GM19372 (cell line): Measurements from ENCODE around the gene SLC22A23.

ENCODE experiments used
- ATAC-seq: cut with Tn5 transposase; IDR thresholded peaks from one replicate; pipeline ENCODE4 v1.9.1; 2021; ENCODE audit warnings: mild to moderate bottlenecking, low read depth, moderate library complexity; ENCODE audit not compliant: unreplicated experiment

Gene SLC22A23

DNA sequence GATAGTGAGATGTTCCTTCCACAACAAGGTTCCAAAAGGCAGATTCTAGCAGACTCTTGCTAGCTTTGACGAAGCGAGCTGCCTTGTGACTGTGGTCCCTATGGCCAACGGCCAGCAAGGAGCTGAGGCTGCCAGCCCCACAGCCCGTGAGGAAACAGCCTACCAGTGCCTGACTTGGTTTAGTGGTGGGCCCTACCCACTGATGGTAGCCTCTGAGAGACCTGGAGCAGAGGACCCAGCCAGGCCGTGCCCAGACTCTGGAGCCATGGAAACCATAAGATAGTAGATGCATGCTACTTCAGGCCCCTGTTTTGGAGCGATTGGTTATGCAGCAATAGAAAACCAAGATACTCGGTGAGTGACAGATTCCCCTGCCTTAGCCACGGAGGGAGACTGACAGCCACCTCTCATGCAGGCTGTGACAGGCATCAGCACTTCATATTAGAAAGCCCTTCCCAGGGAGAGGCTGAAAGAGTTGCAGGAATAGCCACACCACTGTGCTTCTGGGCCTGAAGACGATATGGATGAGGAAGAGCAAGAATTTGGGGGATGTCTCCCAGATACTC lies 178.9 kb downstream of the SLC22A23 start:
- ATAC-seq = no peak

DNA sequence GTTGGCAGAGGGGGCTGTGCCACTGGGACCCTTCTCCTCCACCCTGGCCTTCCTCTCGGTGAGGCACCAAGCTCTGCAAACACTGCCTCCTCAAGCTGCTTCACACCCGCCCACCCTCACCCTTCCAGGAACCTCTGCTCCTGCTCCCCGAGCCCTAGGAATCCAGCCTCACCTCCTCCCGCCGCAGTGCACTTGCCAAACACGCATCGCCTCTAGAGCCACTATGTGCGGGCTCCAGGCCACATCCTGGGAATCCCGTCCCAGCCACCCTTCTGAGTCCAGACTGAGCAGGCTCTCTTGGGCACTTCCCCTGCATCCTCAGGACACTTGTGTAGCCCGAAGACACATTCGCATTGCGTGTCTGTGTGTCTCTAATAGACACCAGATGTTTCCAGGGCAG lies 179.6 kb downstream of the SLC22A23 start:
- ATAC-seq = no peak

DNA sequence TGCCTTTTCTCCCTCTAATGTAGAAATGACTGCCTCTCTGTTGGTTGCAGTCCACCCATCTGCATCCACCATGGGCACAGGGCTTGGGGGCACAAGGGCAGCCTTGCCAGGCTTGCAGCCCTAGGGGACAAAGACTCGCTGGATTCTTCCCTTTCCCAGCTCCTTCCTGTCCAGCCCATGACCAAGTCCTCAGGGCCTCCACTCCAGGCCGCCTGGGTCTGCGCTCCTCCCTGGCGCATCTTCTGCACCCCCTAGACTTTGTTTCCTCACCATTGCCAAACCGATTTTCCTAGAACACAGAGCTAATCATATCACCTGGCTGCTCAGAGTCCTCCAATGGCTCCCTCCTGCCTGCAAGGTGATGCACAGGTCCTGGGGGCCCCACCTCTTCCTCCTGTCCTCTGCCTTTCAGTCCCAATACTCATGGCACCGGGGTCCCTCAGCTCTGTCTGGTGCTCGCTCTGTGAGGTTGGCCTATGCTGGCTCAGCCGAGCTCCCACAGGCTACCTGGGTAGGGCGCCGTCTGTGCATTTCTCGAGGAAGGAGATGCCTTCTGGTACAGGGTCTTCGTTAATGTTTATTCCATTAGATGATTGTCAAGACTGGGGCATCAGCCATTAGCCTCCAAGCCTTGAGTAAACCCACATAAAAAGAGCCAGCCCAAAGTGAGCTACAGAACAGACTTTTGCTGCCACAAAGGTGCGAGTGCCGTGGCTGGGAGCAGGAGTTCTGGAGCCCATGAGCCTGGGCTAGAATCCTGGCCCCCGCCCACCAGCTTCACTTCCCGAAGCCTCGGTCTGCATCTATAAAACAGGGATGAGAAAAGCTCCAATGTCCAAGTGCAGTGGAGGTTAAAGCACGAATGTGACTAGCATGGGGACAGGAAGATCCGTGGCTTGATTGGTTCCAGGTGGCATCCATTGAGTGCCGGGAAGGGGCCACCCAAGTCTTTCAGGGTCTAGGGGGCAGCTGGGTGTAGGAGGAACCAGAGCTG lies 180.4 kb downstream of the SLC22A23 start:
- ATAC-seq = no peak

DNA sequence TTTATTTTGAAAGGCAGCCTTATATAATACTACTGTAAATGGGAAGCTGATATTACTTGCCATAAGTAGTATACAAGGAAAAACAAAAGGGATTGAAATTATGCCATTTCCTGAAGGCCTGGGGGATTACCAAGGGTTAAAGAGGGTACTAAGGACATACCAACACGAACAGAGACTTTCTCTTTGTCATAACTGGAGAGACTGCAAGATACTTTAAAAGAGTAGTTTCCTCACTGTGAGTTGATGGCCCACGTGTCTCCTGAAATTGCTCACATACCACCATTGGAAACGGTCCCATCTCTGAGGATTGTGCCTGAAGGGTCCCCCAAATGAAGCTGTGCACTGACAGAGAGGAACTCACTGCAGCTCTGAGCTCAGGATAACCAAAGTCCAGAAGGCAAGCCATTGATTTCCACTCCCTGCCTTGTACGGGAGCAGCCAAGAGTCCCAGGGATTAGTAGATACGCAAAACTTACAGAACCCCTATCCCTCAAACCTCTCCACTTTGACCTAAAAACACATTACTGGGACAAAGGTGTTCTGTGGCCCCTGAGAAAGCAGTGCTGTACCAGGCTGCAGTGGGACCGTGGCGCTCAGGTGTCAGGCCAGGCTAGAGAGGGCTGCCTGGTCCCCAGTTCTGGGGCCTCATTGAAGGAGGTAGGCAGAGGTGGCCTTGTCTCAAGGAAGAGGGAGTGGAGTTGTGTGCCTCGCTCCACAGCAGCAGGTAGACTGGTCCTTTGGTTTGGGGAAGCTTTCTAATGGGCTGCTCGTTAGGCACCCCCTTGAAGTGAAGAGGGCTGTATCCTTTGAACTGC lies 182.9 kb downstream of the SLC22A23 start:
- no peak for ATAC-seq

DNA sequence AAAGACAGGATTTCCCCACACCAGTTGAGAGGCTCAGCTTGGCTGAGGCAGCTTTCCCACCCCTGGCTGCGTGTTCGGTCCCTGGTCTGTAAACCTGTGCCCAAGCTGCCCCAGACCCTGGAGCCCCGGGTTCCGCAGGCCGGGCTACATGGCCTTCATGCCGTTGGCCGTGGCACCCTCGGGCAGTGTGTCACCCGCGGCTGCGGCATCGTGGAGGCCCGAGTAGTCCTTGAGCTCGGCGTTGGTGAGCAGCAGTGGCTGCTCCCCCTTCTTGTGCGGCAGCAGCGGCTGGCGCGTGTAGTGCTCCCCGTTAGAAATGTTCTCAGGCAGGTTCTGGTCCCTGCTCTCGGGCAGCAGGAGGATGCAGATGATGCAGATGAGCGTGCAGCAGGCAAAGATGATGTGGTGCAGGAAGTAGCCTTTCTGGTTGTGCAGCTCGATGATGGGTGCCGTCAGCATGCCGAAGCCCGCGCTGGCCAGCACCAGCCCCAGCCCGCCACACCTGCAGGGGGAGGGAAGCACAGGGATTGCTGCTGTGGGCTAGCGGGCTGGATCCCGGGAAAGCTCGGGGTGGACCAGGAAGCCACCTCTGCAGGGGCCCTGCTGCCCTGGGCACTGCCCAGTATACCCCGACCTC lies 183.8 kb downstream of the SLC22A23 start:
- no peak for ATAC-seq

DNA sequence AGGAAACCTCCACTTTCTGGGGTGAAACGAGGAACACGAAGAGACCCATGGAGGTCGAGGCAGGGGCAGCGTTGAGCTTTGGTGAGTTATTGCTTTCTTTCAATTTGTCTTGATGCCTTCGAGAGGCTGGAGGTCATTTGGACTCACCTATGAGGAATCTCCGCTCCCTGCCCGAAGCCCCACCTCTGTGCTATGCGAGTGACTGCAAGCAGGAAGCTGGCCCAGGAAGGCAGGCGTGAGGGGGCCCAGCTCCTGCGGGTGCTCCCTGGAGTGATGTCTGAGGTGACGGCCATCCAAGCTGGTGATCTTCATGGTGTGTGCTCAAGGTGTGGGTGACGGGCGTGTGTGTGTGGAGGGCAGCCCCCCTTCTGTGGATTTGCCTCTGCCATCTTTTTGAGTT lies 185.1 kb downstream of the SLC22A23 start:
- no peak for ATAC-seq

DNA sequence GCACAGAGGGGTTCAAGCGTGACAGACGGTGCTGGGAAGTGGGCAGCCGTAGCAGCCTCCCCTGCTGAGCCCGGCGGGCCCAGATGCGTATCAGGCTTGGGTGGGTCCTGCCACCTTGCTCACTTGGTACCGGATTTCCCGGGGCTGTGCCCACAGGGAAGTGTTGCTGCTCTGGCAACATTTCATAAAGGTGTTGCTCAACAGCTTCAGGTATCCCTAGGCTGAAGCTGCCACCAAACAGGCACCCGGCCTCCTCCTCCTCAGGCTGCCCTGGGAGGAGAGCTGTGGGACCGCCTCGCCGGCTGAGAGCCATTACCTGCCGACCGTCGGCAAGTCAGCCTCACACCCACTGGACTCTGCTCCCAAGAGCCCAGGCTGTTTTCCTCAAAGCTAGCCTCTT lies 186.6 kb downstream of the SLC22A23 start:
- ATAC-seq = no peak

DNA sequence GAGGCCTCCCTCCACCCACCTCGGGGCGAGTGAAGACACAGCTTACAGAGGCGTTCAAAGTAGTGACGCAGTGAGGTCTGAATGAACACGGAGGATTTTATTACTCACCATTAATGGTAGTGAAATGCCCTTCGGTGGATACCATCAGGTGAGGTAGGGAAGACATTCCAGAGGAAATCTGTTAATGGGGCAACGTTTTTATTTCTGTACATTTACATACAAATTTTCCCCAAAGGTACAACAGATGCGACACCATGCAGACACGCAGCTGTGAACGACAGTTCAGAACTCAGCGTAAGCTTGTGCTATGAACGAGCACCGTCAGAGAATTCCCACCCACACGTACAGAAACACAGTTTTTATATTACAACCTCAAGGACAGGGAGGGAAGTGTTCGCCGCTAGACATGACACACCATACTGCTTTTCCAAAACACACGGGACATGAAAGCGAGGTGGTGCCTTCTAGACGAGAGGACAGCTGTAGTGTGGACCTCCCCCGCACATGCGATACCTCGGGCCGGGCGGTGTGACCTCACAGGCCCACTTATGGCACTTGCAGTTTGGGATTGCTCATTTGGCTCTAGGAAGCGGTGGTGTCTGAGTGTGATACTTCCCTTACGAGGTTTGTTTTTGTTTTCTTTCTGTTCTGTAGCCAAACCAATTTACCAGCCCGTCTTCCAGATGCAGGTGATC lies 187.4 kb downstream of the SLC22A23 start:
- ATAC-seq = no peak

DNA sequence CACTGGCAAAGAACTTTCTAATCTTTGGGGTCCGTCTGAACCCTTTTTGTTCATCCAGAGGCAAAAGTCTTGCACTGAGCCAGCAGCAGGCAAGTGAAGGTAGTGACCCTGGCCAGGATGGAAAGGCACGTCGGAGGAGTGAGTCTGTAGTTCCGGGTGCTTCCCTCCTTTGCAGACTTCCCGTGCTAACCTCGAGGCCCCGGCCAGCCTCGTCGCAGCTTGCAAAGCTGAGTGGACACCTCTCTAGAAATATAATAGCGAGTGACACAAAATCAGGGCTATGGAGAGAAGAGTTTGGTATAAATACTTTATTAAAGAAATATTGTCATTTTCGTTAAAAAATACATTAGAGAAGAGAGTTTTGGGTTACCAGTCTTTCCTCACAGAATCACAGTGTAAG lies 188.2 kb downstream of the SLC22A23 start:
- no peak for ATAC-seq

DNA sequence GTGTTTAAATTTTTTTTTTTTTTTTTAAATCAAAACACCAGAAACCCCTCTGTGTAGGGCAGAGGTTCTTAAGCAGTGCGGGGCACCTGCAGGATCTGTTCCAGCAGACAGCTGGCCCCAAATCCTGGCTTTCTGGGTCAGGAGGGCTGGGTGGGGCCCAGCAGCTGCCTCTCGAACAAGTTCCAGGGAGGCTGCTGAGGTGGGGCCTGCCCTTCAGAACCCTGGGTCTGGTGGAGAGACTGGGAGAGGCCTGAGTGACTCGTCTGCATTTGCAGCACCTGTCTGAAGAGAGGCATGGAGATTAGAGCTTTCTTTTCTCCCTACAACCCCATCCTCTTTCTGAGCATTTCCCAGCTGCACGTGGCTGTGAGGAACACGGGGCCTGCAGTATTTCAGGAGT lies 189.7 kb downstream of the SLC22A23 start:
- no peak for ATAC-seq

DNA sequence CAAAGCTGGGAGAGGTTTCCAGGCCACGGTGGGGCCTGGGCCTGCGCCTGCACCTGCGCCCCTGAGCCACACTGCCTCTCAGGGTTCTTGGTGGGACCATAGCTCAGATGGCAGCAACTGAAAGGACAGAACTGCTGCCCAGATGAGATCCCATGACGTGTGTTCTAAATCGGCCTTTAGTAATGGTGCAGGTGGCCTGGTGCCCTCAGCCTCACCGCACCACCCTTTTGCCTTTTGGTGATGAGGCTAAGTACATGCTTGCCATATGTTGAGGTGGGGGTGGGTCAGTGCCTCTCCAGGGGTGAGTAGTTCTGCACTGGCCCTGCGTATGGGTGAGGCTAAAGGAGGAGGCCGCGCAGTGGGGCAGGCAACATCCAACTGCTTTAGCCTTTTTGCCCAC lies 190.7 kb downstream of the SLC22A23 start:
- ATAC-seq = no peak

DNA sequence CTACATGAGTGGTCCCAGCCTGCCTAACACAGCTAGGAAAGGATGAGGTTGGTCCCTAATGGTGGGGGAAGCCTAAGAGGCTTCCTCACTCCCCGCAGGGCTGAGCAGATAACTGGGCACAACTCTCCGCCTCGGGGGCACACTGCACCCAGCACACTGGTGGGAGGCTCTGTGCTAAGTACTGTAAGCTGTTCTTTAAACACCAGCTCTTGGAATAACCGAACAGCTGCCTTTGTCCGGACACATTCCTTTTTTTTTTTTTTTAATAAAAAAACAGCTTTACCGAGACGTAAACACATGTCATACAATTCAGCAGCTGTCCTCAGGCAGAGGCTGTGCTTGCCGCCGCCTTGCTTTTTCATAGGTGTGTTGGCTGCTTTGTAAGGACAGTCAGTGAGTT lies 191.2 kb downstream of the SLC22A23 start:
- no peak for ATAC-seq

DNA sequence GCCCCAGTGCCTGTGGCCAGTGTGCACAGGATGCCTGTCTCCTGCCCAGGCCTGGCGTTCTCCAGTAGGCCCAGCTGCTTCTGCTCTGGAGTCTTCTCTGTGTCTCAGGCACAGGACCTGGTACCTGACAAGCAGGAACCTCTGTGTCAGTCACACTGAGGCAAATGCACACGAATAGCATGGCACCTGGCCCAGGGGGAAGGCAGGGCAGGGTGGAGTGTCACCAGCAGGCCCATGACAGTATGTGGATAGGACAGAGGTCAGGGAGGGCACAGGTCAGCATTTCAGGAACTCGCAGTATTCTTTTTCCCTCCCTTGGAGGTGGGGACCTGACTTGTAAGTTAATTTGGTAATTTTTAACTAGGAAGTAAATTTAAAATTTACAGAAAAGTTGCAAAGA lies 192.5 kb downstream of the SLC22A23 start:
- no peak for ATAC-seq

DNA sequence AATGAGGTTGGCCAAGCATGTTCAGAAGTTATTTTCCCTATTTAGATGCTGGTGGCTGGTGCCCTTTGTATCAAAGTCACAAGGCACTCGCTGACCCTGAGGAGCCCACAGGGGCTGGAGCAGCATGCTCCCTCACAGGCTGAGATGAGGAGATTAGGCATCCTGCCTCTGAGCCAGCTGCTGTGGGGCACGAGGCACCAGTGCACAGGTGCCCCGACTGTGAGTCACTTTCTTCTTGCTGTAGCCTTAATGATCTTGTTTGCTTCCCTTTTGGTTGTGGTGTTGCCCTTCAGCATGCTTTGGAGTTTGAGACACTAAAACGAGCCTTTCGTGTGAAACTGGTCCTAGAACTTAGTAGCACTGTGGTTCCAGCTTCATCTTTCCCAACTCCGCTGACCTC lies 193.8 kb downstream of the SLC22A23 start:
- no peak for ATAC-seq

DNA sequence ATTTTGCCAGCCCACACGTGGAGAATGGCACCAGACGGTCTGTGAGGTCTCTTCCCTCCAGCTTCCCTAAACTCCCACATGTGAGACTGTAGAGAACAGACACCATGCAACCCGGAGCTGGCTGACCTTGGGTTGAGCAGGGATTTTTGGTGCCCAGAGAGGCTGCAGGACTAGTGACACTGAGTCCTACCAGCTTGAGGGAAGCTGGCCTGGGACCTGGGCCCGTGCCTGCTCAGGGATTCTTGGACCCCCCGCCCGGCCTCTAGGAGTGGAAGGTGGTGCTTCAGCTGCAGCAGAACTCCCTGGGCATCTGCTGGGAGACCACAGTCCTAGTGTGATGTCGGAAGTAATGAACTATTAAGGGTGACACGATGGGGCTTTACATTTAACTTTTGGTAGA lies 194.9 kb downstream of the SLC22A23 start:
- no peak for ATAC-seq

DNA sequence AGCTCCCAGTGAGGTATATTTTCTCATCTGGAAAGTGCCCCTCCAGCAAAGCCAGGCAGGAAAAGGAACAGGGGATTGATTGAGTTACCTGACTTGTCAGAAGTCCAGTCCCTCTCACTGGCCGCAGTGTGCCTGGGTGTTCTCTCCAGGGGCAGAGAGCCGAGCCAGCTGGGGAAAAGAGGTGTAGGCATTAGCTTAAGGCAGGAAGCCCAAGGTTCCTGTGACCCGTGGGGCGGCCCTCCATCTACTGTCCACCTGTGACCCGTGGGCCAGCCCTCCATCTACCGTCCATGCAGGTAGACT lies 195.4 kb downstream of the SLC22A23 start:
- ATAC-seq = no peak

DNA sequence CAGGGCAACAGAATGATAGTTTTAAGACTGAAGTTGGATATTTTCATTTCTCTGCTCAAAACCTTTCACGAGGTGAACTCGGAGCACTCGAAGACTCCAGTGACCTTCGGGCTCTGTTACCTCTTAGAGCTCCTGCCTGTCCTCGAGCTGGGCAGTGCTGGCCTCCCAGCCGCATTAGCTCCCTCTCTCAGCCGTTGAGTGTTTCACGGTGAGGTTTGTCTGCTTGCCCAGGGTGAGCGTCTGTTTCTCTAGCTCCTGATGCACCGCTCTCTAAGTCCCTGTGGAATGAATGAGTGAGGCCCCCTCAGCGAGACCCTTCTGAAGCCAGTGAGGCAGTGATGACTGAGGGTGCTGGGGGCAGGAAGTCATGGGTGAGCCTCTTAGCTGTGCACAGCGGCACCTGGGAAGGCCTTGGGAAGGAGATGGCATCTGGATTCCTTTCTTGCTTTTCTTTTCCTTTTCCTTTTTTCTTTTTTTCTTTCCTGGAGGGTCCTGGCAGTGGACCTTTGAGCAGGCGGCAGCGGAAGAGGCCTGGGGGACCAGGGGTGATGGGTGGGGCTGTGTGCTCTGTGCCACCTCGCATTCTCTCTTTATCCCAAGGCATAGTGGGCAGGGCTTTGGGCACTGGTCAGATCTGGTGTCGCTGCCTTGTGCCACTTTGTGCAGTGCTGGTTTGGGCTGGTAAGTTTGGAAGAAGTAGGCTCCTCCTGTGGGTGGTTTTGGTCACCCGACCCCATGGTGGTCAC lies 195.9 kb downstream of the SLC22A23 start:
- no peak for ATAC-seq

DNA sequence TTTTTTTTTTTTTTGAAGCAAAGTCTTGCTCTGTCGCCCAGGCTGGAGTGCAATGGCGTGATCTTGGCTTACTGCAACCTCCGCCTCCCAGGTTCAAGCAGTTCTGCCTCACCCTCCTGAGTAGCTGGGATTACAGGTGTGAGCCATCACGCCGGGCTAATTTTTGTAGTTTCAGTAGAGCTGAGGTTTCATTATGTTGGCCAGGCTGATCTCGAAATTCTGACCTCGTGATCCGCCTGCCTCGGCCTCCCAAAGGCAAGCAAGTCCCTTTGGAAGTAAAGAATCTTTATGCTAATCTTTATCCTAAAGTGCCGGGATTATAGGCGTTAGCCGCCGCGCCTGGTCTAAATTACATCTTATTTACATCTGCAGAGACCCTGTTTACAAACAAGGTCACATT lies 196.6 kb downstream of the SLC22A23 start:
- ATAC-seq = no peak

DNA sequence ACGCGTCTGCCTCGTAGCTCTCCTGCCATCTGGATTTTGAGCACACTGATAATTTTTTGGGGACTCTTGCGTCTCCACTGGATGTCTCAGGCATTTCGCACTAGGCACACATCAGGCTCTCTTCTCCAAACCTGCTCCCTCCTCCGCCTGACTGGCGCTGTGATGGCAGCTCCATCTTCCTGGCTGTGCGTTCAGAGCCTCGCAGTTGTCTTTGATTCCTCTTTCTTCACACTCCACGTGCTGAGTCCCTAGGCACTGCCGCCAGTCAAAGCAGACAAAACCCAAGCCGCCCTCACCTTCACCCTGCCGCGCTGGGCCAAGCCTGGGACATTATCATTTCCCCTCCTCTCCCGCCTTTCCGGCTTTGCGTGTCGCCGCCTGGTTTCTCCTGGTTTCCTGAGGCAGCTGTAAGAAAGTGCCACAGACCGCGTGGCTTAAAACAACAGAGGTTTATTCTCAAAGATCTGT lies 197.3 kb downstream of the SLC22A23 start:
- ATAC-seq = peak; percentile 37
